A673 (cell line): ENCODE results near the gene GRIK5. TPM values are rescaled to one million over a fixed set of nuclear protein-coding genes. Genes with fewer than 3 reads are reported as not detected.

Experiments used
- BruUV-seq: library from RNA; stranded (reverse); fragments of 400-500 nt; replicated peaks from 2 replicates; lab custom pipeline; 2021; lab: Mats Ljungman, UMichigan
- CTCF ChIA-PET: fragments of 300-600 bp; sonication (Branson Sonifier 250); formaldehyde crosslinking; loops from one replicate; lab custom pipeline; 2022; ENCODE audit warnings: antibody characterized with exemption; lab: Charles Lee
- POLR2A ChIA-PET: fragments of 300-600 bp; sonication (Branson Sonifier 250); formaldehyde crosslinking; loops from one replicate; lab custom pipeline; 2022; ENCODE audit warnings: antibody characterized with exemption; ENCODE audit not compliant: low non-redundant PET; lab: Charles Lee
- DNase-seq: peaks from one replicate; pipeline ENCODE4 v3.0.0-alpha.2; 2015; ENCODE audit warnings: low spot score
- H3K27ac ChIP-seq: fragments of 200-600 bp; sonication (generic); 2 replicates; pipeline ENCODE4 v1.5.1; 2016; ENCODE audit warnings: mixed run types, low read depth, mild to moderate bottlenecking, mixed read lengths, antibody characterized with exemption, low read length; ENCODE audit not compliant: poor library complexity, severe bottlenecking
- H3K27me3 ChIP-seq: fragments of 200-600 bp; sonication (generic); replicated peaks from 2 replicates; pipeline ENCODE4 v1.6.1; 2017; ENCODE audit warnings: mixed run types, low read depth, mild to moderate bottlenecking, mixed read lengths, antibody characterized with exemption, low read length; ENCODE audit not compliant: insufficient read depth, poor library complexity
- H3K36me3 ChIP-seq: fragments of 200-600 bp; sonication (generic); 2 replicates; pipeline ENCODE4 v1.6.1; 2016; ENCODE audit warnings: mixed run types, mild to moderate bottlenecking, mixed read lengths, antibody characterized with exemption, low read length; ENCODE audit not compliant: insufficient read depth, poor library complexity, severe bottlenecking
- H3K4me1 ChIP-seq: fragments of 200-600 bp; sonication (generic); 2 replicates; pipeline ENCODE4 v1.6.1; 2017; ENCODE audit warnings: mixed run types, mild to moderate bottlenecking, mixed read lengths, antibody characterized with exemption, low read length; ENCODE audit not compliant: insufficient read depth, poor library complexity, severe bottlenecking
- H3K4me3 ChIP-seq: fragments of 200-600 bp; sonication (generic); 2 replicates; pipeline ENCODE4 v1.5.1; 2016; ENCODE audit warnings: low read depth, mixed run types, mild to moderate bottlenecking, mixed read lengths, low read length; ENCODE audit not compliant: poor library complexity, severe bottlenecking
- H3K9me3 ChIP-seq: fragments of 200-600 bp; sonication (generic); 2 replicates; pipeline ENCODE4 v1.6.1; 2016; ENCODE audit warnings: mixed run types, low read depth, mild to moderate bottlenecking, mixed read lengths, antibody characterized with exemption, low read length; ENCODE audit not compliant: poor library complexity, severe bottlenecking
- CTCF ChIP-seq: fragments of 300-800, 200-600 bp; sonication (generic); conservative IDR thresholded peaks from 2 replicates; pipeline ENCODE4 v1.5.1; 2017; ENCODE audit warnings: low read depth, mild to moderate bottlenecking, antibody characterized with exemption, low read length, moderate library complexity, mixed read lengths
- EZH2 ChIP-seq: fragments of 200-600 bp; sonication (generic); IDR thresholded peaks from 2 replicates; pipeline ENCODE4 v1.6.1; 2017; ENCODE audit warnings: borderline replicate concordance, low read depth, mild to moderate bottlenecking, mixed read lengths, antibody characterized with exemption, low read length; ENCODE audit not compliant: poor library complexity, severe bottlenecking
- intact Hi-C: fragments of 100-400 bp; cut with micrococcal nuclease; formaldehyde crosslinking; loops from one replicate; pipeline ENCODE4 v1.10.0; 2022; ENCODE audit not compliant: unreplicated experiment
- total RNA-seq: library from RNA; stranded (reverse); gene quantifications from 2 replicates; pipeline ENCODE4 v1.2.3, GENCODE V29; 2021

Gene GRIK5
- total RNA-seq, 1 experiment from 2014 or later, result 24.0 TPM

- Histone ChIP-seq H3K9me3 (no peaks in the 10 kb centered on the region), H3K27ac (no peak overlapping the region), H3K27me3 (no peaks in the 10 kb centered on the region), H3K36me3 (peaks cover 47% of the 10 kb centered on the region), H3K4me3 (no peak overlapping the region), H3K4me1 (peaks cover 11% of the 10 kb centered on the region)
- no TSS peak for BruUV-seq
- intact Hi-C loops, result no loop called here
- ChIA-PET CTCF (no interaction called here), POLR2A (no interaction called here)
- TF ChIP-seq EZH2 (no peak), CTCF (no peak)
- no peak for DNase-seq
These were observed 10.9 kb upstream of the GRIK5 start for GRCh38 chr19:42080764-42081375.

GRCh38 chr19:42079886-42080763 is 10.1 kb upstream of the GRIK5 start:
- POLR2A ChIA-PET, result no interaction called here
- no peak overlapping the region for H3K4me3 ChIP-seq

GRCh38 chr19:42079276-42079669 is 9.3 kb upstream of the GRIK5 start:
- Histone ChIP-seq H3K9me3 (no peaks in the 10 kb centered on the region), H3K36me3 (peaks cover 47% of the 10 kb centered on the region), H3K4me1 (peaks cover 16% of the 10 kb centered on the region), H3K27ac (no peak overlapping the region), H3K4me3 (no peak overlapping the region), H3K27me3 (no peaks in the 10 kb centered on the region)
- ChIA-PET POLR2A (no interaction called here), CTCF (no interaction called here)
- intact Hi-C loops, result no loop called here
- BruUV-seq, result no TSS peak
- no peak for TF ChIP-seq CTCF
- no peak for DNase-seq

More at GRCh38 chr19:42079886-42080763, 10.1 kb upstream of the GRIK5 start:
- intact Hi-C loops, result no loop called here
- no peak overlapping the region for H3K27ac ChIP-seq
- BruUV-seq, result no TSS peak
- CTCF ChIA-PET, result no interaction called here
- H3K4me1 ChIP-seq, result peaks cover 11% of the 10 kb centered on the region
- peaks cover 47% of the 10 kb centered on the region for H3K36me3 ChIP-seq
- no peak for TF ChIP-seq EZH2
- TF ChIP-seq CTCF, result no peak
- H3K9me3 ChIP-seq, result no peaks in the 10 kb centered on the region
- DNase-seq, result no peak
- H3K27me3 ChIP-seq, result no peaks in the 10 kb centered on the region
